ENCODE results near the gene C1QTNF8.

DNA sequence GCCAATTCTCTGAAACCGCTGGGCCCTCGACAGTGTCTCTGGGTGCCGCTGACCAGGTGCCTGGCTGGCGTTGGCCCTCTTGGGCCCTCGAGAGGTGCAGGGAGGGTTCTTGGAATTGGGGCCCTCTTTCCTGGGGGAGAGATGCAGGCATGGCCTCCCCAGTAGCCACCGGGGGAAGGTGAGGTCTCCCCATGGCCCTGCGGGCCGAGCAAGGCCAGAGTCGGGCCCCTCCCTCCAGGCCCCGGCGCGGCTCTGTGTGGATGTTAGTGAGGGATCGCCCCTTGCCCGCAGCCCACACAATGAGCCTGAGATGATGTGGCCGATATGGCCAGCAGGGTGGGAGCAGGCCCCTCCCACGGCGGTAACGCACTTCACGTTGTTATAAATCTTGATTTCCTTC is 23.1 kb upstream of the C1QTNF8 start:
- TF ChIP-seq, protein P1, sequence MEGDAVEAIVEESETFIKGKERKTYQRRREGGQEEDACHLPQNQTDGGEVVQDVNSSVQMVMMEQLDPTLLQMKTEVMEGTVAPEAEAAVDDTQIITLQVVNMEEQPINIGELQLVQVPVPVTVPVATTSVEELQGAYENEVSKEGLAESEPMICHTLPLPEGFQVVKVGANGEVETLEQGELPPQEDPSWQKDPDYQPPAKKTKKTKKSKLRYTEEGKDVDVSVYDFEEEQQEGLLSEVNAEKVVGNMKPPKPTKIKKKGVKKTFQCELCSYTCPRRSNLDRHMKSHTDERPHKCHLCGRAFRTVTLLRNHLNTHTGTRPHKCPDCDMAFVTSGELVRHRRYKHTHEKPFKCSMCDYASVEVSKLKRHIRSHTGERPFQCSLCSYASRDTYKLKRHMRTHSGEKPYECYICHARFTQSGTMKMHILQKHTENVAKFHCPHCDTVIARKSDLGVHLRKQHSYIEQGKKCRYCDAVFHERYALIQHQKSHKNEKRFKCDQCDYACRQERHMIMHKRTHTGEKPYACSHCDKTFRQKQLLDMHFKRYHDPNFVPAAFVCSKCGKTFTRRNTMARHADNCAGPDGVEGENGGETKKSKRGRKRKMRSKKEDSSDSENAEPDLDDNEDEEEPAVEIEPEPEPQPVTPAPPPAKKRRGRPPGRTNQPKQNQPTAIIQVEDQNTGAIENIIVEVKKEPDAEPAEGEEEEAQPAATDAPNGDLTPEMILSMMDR (conservative IDR thresholded peaks at IDR 0.05; ENCODE audit: low read length) = no peak
- no peak for TF ChIP-seq EZH2phosphoT487 (IDR thresholded peaks at IDR 0.05; ENCODE audit: borderline replicate concordance, low read depth, low read length)
